ENCODE measurements around the gene SLC35G4.
"Not testable (repeated sequence)": the region's sequence is repeated elsewhere in the genome, so short reads cannot be mapped to it uniquely, and the experiment has no call there.

SLC35G4 gene

GRCh38 chr18:11609488-11609887 is at the start of gene SLC35G4:
Gene SLC35G4 (plus strand): TSS chr18:11609596. CDS start chr18:11609596, 0 bp downstream.
- DNase-seq = not testable (repeated sequence)

DNA sequence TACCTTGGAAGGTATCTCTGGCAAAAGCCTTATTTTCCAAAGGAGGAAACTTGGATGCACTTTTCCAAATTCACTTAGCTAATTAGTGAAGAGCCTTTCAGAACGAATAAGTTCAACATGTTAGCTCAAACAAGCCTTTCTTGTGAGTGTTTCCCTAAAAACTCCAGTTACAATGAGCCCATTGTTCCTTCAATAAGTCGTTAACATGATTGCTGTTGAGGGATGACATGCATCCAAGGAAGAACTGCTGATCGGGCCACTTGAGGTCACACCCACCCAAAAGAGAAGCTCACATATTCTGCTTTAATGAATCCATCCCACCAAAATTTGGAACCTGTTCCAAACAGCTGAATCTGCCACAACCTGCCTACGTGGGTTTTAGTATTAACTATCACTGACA is 48.1 kb upstream of the SLC35G4 start:
- DNase-seq = no peak

GRCh38 chr18:11565716-11566115 is 43.7 kb upstream of the SLC35G4 start:
- no peak for DNase-seq

- no peak for DNase-seq
Observed at GRCh38 chr18:11566236-11566965, 43.0 kb upstream of the SLC35G4 start.

GRCh38 chr18:11567396-11567795 is 42.0 kb upstream of the SLC35G4 start:
- DNase-seq = no peak

- no peak for DNase-seq
Observed at GRCh38 chr18:11570073-11570588, 39.3 kb upstream of the SLC35G4 start.

- DNase-seq = no peak
Observed at GRCh38 chr18:11570769-11571412, 38.5 kb upstream of the SLC35G4 start.

- no peak for DNase-seq
Observed at GRCh38 chr18:11572201-11572600, 37.2 kb upstream of the SLC35G4 start.

DNA sequence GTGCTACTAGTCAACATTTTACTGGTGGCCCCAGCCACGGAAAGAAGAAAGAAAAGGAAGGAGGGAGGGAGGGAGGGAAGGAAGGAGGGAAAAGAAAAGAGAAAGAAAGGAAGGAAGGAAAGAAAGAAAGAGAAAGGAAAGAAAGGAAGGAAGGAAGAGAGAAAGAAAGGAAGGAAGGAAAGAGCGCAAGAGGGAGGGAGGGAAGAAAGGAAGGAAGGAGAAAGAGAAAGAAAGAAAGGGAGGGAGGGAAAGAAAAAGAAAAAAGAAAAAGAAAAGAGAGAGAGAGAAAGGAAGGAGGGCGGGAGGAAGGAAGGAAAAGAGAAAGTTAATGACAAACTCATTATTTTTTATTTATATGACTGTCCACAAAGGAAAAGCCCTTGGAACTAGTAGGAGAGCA is 34.9 kb upstream of the SLC35G4 start:
- DNase-seq = no peak

- DNase-seq = peak in 1 of 51 donors; percentile 15
Observed at GRCh38 chr18:11577271-11578112, 31.9 kb upstream of the SLC35G4 start.

GRCh38 chr18:11578799-11579198 is 30.6 kb upstream of the SLC35G4 start:
- DNase-seq = no peak

GRCh38 chr18:11579916-11580315 is 29.5 kb upstream of the SLC35G4 start:
- DNase-seq = no peak

- DNase-seq = no peak
Observed at GRCh38 chr18:11581286-11581685, 28.1 kb upstream of the SLC35G4 start.

- no peak for DNase-seq
Observed at GRCh38 chr18:11585596-11585995, 23.8 kb upstream of the SLC35G4 start.

DNA sequence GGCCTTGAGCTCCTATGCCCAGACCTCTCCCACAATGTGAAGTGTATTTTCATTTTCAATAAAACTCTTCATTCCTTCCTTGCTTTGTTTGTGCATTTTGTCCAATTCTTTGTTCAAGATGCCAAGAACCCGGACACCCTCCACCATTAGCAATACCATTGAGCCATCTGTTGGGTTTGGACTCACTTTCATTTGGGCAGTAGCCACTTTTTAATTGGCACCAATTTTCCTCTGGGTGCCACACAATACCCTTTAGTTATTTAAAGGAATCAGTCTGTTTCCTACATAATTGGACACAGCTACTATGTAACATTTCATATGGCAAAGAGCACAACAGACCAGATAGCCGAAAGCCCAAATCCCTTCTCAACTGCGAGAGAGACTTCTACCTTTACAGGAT is 22.5 kb upstream of the SLC35G4 start:
- no peak for DNase-seq

- DNase-seq = no peak
Observed at GRCh38 chr18:11587432-11587831, 22.0 kb upstream of the SLC35G4 start.

GRCh38 chr18:11587846-11588245 is 21.6 kb upstream of the SLC35G4 start:
- DNase-seq = no peak

GRCh38 chr18:11591957-11592356 is 17.4 kb upstream of the SLC35G4 start:
- no peak for DNase-seq

- DNase-seq = no peak
Observed at GRCh38 chr18:11600321-11600720, 9.1 kb upstream of the SLC35G4 start.

DNA sequence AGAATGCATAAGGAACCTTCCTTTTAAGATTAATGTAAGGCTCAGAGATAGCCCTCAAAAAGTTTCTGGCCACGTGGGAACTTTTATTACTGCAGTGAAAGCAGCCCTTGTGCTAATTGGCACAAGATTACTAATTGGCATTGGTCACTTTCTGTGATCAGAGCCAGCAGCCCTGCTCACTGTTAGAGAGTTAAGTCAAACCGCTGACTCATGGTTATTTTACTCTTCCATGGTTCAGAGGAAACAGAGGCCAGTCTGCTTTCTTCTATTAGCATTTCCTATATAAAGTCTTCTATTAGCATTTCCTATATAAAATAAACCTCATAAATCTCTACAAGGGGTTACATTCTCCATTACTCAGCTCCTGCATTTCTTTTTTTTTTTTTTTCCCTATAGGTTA is 1.5 kb upstream of the SLC35G4 start:
- DNase-seq = peak in 6 of 51 donors; percentile 0 to 8 (median 3)

DNA sequence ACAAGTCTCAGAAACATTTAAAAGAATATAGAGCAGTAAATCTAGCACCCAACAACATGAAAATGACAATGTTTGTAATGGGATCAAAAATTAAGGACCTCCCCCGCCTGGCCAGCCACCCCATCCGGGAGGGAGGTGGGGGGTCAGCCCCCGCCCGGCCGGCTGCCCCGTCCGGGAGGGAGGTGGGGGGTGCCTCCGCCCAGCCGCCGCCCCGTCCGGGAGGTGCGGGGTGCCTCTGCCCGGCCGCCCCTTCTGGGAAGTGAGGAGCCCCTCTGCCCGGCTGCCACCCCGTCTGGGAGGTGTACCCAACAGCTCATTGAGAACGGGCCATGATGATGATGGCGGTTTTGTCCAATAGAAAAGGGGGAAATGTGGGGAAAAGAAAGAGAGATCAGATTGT is 778 bp upstream of the SLC35G4 start:
- not testable (repeated sequence) for DNase-seq

DNA sequence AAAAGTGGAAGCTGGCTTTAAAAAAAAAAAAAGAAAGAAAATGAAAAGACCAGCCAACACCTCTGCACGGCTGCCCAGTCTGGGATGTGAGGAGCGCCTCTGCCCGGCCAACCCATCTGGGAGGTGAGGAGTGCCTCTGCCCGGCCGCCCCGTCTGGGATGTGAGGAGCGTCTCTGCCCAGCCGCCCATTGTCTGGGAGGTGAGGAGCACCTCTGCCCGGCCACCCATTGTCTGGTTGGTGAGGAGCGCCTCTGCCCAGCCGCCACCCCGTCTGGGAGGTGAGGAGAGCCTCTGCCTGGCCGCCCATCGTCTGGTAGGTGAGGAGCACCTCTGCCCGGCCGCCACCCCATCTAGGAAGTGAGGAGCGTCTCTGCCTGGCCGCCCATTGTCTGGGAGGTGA is 3.7 kb downstream of the SLC35G4 start:
- DNase-seq = not testable (repeated sequence)
